ENCODE data around the gene PPP1R11.

PPP1R11 gene

GRCh38 chr6:30061858-30062458 is 5.0 kb upstream of the PPP1R11 start:
- DNase-seq (ENCODE audit: low spot score), result no peak

GRCh38 chr6:30062471-30063178 is 4.4 kb upstream of the PPP1R11 start:
- no peak for DNase-seq (ENCODE audit: low spot score)

DNA sequence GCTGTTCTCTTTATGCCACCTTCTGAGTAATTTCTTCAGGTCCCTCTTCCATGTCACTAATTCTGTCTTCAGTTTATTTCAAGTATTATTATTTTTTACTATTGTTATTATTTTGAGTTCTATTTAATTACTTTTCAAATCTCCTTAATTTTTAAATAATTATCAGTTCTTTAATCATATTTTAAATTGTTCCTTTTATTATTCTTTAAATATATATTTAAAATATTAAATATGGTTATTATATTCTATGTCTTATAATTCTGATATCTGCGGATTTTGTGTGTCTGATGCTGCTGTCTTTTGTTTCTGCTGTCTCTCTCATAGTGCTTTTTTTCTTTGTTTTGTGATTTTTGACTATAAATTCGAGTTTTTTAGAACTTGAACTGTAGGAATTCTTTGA is 3.7 kb upstream of the PPP1R11 start:
- DNase-seq (ENCODE audit: low spot score), result no peak

- DNase-seq (ENCODE audit: low spot score), result no peak
Measured at GRCh38 chr6:30066082-30066481, 916 bp upstream of the PPP1R11 start.

DNA sequence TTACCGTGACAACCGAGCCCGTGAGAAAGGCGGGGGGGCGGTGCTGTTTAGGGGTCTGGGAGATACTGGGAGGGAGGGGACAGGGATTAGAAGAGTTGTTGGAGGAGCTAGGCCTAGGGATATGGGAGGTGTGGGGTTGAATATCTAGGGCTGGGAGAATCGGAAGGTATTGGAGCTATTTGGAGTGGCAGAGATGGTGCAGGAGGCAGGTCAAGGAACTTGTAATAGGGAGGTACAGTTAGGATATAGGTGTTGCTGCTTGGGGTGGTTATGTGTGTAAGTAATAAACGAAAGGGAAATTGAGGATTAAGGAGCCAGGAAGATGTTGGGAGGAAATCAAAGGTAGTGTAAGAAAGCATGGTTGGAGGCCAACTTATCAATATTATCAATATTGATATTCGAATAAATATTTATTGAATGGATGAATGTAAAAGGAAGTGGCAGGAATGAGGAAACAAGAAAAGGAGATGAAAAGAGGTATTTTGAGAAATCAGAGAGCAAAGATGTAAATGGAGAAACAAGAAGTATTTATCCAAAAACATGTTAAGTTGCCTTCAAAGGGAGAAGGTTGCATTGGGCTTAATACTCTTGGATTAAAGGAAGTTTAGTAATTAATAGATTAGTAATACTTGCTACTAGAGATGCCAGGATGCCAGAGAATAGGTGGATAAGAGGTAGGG is 602 bp downstream of the PPP1R11 start:
- DNase-seq (ENCODE audit: low spot score), result no peak

DNA sequence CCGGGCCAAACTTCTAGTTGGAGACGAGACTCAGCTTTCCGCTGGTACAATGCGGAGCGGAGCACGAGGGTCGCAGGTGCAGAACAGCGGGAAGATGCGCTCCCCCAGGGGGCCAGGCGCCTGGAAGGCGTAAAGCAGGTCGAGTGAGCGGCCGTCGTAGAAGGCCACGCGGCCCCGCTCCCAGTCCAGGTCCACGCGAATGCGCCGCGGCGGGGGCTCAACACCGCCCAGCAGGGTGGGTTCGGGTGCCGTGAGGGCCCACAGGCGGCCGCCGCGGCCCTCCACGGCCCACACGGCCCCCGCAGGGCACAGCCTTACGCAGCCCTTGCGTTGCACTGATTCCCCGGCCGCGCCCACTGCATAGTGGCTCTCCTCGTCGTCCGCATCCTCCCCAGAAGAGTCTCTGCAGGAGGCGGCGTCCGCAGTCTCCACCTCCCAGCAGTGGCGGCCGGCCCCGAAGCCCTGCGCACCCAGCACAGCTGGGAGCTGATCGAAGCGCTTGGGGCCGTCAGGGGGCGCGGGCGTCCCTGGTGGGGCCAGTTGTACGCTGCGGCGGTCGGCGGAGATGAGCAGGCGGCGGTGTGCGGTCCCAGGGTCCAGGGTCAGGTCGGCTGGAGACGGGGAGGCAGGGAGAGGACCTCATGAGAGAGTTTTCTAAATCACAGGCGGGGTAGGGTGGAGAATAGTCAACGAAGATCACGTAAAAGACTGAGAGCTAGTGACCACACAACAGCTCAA is 4.3 kb downstream of the PPP1R11 start:
- no peak for DNase-seq (ENCODE audit: low spot score)

DNA sequence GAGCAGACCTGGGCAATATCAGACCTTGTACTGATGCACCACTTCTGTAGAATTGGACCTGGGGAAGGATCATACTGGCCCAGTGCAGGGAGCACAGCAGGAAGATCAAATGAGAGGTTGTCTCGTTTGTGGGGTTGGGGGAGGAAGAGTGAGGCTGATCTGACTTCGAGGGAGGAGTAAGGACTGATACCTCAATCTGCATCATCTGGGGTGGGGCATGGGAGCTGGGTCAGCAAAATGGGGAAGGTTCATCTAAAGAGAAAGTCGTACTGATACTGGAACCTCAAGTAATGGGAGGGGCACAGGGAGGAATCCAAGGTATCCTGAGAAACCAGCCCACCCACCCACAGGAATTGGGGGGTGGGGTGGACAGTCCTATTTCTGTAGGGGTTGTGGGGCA is 4.9 kb downstream of the PPP1R11 start:
- no peak for DNase-seq (ENCODE audit: low spot score)

DNA sequence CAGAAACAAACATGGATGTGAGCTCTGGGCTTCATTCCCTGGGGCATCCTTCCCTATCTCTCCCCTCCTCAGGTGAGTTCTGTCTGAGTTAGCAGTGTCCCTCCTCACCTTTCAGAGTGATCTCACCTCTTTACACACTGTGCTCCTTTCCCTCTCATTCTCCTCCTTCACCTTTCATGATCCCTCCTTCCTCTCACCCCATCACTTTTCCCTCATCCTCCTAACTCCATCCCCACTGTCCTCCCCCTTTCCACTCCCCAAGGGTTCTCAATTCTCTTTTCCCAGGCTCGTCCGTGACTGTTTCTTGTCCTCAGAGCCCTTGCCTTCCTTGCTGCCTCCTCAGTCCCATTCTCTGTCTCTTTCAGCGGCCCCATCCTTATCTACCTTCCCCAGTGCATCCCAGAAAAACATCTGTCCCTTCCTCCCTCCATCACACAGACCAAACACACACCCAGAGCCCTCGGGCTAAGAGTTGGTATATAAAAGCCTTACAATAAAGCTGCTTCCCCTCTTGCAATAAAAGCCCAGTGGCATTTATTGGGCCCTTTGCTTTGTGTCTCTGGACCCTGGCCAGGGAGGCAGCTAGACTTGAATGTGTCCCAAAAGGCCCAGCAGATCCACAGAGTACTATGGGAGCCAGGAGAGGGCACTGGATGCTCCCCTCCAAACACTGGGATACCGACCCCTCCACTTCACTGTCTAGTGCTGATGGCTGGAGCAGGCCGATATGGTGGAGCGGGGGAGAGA is 6.7 kb downstream of the PPP1R11 start:
- no peak for DNase-seq (ENCODE audit: low spot score)

DNA sequence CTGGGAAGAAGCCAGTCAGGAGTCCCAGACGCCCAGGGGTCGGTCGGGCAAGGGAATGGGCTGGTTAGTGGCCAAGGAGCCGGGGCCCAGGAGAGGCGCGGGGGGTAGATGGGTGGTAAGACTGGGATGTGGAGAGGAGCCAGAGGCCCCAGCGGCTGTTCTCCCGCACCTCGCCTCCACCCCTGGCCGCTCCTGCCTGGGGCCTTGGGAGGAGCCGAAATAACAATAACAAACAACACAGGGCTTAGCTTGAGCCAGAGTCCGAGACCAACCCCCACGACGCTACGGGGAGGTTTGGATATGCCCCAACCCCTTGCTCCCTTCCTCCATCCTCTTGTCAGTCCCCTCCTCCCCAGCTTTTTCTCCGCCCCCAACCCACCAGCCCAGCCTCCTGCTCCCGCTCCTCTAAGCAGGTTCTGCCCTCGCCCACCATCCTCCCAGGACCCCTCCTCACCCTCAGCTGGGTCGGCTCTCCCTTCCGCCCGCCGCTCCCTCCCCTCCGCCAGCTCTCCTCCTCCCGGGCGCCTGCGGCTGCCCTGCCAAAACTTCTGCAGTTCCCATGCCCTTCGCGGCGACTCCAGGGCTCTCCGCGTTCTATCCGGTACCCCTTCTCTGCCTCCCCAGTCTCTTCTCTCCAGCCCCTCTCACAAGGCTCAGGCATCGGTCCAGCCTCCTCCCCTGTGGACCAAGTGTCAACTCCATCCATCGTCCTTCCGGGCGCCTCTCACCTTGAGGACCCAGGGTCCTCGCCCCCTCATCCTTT is 7.5 kb downstream of the PPP1R11 start:
- DNase-seq (ENCODE audit: low spot score), result no peak

GRCh38 chr6:30075094-30075789 is 8.2 kb downstream of the PPP1R11 start, which contains the start of gene RNF39:
Gene RNF39 (minus strand): TSS chr6:30075769. CDS start chr6:30075585, 184 bp downstream.
- no peak for DNase-seq (ENCODE audit: low spot score)

DNA sequence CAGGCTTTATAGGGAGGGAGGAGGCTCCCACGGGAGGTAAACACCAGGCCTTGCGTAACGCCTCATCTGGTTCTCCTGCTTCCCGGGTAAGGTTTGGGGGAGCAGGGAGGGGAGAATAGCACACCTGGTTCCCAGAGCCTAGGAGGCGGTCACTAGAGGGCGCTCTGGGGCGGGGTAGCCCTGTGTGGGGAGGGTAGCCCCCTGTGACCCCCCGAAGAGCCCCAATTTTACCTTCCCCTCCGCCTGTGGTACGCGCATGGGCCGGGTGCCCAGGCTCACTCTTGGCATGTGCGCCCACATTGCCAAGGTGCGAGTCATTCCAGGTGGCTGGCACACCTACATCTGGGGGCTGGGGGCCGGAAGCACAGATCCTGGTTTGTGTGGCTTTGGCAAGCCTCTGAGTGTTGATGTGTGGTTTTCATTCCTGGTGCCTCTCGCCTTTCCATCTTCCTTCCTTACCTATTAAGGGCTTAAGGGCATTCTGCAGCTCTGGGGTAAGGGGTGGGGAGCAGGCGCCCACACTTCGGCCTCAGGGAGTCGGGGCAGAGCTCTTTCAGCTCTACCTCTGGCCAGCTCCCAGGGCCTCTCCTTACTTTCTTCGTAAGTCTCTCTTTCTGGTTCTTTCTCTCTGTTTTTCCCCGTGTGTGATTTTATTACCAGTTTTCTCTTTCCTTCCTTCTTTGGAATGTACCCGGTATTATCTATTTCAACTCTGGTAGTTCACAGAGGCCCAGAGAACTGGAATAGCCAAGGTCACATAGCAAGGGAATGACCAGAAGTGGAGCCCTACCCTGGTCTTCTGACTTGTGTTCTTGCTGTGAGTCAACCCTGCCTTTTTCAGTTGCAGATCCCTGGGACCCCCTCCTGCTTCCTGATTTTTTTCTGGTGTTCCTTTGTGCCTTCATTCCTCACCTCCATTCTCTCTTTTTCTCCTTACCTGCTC is 9.1 kb downstream of the PPP1R11 start:
- no peak for DNase-seq (ENCODE audit: low spot score)

- no peak for DNase-seq (ENCODE audit: low spot score)
Measured at GRCh38 chr6:30077218-30077617, 10.2 kb downstream of the PPP1R11 start.

GRCh38 chr6:30087876-30088275 is 20.9 kb downstream of the PPP1R11 start:
- DNase-seq (ENCODE audit: low spot score), result no peak

GRCh38 chr6:30091577-30092381 is 24.8 kb downstream of the PPP1R11 start:
- no peak for DNase-seq (ENCODE audit: low spot score)

DNA sequence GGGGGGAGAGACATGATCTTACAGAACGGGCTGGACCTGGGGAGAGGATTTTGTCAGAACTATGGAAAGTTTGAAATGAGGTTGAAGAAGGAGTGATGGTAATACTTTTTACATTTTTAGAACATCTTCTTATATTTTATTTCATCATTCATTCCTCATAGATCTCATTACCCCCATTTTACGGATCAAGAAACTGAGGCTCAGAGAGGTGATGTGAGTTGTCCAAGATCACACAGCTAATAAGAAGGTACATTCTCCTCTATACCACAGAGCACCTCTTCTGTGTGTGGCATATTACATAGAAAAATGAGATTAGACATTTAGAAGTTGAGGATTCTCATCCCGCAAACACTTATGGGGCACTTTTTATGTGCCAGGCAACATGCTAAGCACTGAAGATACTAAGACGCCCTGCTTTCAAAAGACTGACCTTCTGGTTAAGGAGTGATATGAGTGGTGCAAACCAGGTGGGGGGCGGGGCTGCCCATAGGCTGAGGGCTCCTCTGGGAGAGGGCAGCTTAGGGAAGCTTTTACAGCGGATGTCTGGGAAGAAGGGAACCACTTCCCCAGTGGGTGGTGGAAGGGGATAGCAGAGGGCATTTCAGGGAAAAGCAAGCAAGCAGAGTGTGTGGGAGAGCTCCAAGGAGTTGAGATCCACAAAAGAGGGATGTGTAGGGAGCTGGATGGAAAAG is 26.0 kb downstream of the PPP1R11 start:
- no peak for DNase-seq (ENCODE audit: low spot score)

DNA sequence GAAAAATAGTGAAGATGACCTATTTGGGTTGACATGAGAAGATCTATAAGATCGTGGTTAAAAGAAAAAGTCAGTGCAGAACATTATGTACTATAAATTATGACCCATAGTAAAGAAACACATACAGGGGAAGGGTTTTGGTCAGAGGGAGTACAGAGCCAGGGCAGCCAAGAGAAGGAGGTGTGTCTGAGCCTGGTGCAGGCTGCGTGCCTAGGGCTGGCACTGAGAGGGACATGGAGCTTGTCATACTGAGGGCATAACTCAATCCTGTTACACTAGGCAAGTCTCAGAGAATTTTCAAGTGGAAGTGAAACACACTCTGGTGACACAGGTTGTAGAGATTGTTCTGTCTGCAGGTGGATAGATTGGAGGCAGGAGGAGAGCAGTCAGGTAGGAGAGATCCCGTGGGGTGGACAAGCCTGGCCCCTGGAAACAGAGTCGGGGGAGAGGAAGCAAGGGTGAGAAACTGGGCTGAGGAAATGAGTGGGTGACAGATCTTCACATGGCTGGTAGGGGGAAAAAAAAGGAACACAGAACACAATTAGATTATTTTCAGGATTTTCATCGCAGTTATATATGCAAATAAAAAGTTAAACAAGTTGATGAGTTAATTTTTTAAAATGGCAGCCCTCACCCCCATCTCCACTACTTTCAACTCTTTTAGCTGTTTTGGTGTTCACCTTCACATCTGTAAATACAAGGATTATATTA is 27.1 kb downstream of the PPP1R11 start:
- no peak for DNase-seq (ENCODE audit: low spot score)

- no peak for DNase-seq (ENCODE audit: low spot score)
Measured at GRCh38 chr6:30096829-30097228, 29.8 kb downstream of the PPP1R11 start.
